Gastroesophageal sphincter (tissue), 3 donors: Measurements from ENCODE around the gene SPDYE3.

ENCODE experiments used
- POLR2A ChIP-seq, 2 donors: fragments of 450-650 bp; IDR thresholded peaks; one replicate each; pipeline ENCODE4 v1.6.1; 2017; ENCODE audit warnings: antibody characterized with exemption in 2 of 2, mild to moderate bottlenecking in 2 of 2, moderate library complexity in 1 of 2
- POLR2AphosphoS5 ChIP-seq: sonication (generic); formaldehyde crosslinking; IDR thresholded peaks from one replicate; pipeline ENCODE4 v1.6.1; 2017; ENCODE audit warnings: antibody characterized with exemption
- TF ChIP-seq, protein P1 (sequence below), 4 experiments: fragments of 200-600 bp in 2 of 4; fragments of 450-650 bp in 2 of 4; sonication (generic) in 1 of 4; IDR thresholded peaks; one replicate each; pipeline ENCODE4 v1.5.1; 2017 to 2019; ENCODE audit warnings: antibody characterized with exemption in 4 of 4, mild to moderate bottlenecking in 2 of 4, moderate library complexity in 2 of 4

- TF ChIP-seq POLR2A (IDR thresholded peaks at IDR 0.05) (no peak), POLR2AphosphoS5 (no peak)
- TF ChIP-seq, protein P1, sequence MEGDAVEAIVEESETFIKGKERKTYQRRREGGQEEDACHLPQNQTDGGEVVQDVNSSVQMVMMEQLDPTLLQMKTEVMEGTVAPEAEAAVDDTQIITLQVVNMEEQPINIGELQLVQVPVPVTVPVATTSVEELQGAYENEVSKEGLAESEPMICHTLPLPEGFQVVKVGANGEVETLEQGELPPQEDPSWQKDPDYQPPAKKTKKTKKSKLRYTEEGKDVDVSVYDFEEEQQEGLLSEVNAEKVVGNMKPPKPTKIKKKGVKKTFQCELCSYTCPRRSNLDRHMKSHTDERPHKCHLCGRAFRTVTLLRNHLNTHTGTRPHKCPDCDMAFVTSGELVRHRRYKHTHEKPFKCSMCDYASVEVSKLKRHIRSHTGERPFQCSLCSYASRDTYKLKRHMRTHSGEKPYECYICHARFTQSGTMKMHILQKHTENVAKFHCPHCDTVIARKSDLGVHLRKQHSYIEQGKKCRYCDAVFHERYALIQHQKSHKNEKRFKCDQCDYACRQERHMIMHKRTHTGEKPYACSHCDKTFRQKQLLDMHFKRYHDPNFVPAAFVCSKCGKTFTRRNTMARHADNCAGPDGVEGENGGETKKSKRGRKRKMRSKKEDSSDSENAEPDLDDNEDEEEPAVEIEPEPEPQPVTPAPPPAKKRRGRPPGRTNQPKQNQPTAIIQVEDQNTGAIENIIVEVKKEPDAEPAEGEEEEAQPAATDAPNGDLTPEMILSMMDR (IDR thresholded peaks at IDR 0.05): no peak
Measured at GRCh38 chr7:100370303-100370702, 62.8 kb downstream of the SPDYE3 start.
